DMS53 (cell line): ENCODE measurements around the gene OR4C46.
A peak's percentile ranks its signal among the peaks of the same experiment; 100 is the strongest.
"Not testable (repeated sequence)": the region's sequence is repeated elsewhere in the genome, so short reads cannot be mapped to it uniquely, and the experiment has no call there.

Experiments used
- DNase-seq: peaks from one replicate; lab custom pipeline; 2025; lab: John Stamatoyannopoulos, UW

OR4C46 gene

GRCh38 chr11:54603898-54604297, at the start of gene OR4C46:
Gene OR4C46 (minus strand): TSS chr11:54603998. CDS start chr11:54603998, 0 bp downstream.
- no peak for DNase-seq

GRCh38 chr11:54645606-54646005, 41.8 kb upstream of the OR4C46 start:
- DNase-seq: peak; percentile 80

DNA sequence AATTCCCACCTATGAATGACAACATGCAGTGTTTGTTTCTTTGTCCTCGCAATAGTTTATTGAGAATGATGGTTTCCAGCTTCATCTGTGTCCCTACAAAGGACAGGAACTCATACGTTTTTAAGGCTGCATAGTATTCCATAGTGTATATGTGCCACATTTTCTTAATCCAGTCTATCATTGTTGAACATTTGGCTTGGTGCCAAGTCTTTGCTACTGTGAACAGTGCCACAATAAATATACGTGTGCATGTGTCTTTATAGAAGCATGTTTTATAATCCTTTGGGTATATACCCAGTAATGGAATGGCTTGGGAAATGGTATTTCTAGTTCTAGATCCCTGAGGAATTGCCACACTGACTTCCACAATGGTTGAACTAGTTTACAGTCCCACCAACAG, 42.4 kb downstream of the OR4C46 start:
- not testable (repeated sequence) for DNase-seq

DNA sequence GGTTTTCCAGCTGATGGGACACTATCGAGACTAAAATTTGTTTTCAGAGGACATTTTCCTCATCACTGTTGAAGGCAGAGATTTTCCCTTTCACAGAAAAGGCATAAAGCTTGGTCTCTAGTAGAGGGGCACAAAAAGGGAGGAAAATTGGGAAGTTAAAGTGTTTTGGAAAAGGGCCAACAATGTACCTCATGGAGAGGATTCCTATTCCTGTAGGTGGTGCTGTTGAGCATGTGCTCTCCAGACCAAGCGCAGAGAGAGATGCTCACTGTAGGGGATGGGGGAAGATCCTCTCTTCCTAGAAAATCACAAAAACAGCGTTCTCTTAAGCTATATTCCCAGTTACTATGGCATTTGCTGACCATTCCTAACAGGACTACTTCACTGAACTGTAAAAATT, 44.9 kb downstream of the OR4C46 start:
- peak; percentile 60 for DNase-seq

- peak; percentile 14 for DNase-seq
Measured at GRCh38 chr11:54558407-54558806, 45.4 kb downstream of the OR4C46 start.
